Activated CD4-positive, alpha-beta T cell treated with anti-CD3 and anti-CD28 coated beads, Interleukin-2, amount 10 ng/mL, durations not matched to agents 7 days and 5 days (primary cell): ENCODE measurements around the gene ZNF454. TPM values are rescaled to one million over a fixed set of nuclear protein-coding genes. Genes with fewer than 3 reads are reported as not detected.

Source experiments
- CTCF ChIA-PET: fragments of 350-600 bp; sonication (Branson Sonifier 250); formaldehyde crosslinking; loops from one replicate; lab custom pipeline; 2021; ENCODE audit warnings: antibody characterized with exemption; lab: Charles Lee
- POLR2A ChIA-PET: fragments of 350-600 bp; sonication (Branson Sonifier 250); formaldehyde crosslinking; loops from one replicate; lab custom pipeline; 2021; ENCODE audit warnings: antibody characterized with exemption; lab: Charles Lee
- DNase-seq: peaks from one replicate; pipeline ENCODE4 v3.0.0-alpha.2; 2020
- H3K27ac Mint-ChIP-seq: one replicate; pipeline ENCODE4 v1.8.0; 2021; ENCODE audit warnings: mild to moderate bottlenecking, moderate library complexity, mixed read lengths
- H3K27me3 Mint-ChIP-seq: one replicate; pipeline ENCODE4 v1.8.0; 2021; ENCODE audit warnings: mixed read lengths
- H3K36me3 Mint-ChIP-seq: one replicate; pipeline ENCODE4 v1.8.0; 2021; ENCODE audit warnings: low read depth, mixed read lengths
- H3K4me1 Mint-ChIP-seq: one replicate; pipeline ENCODE4 v1.8.0; 2021; ENCODE audit warnings: mixed read lengths
- H3K4me3 Mint-ChIP-seq: one replicate; pipeline ENCODE4 v1.8.0; 2021; ENCODE audit warnings: mild to moderate bottlenecking, moderate library complexity, mixed read lengths
- H3K9me3 Mint-ChIP-seq: one replicate; pipeline ENCODE4 v1.8.0; 2021; ENCODE audit warnings: mixed read lengths
- total RNA-seq, 2 experiments: library from RNA; stranded (reverse); gene quantifications; one replicate each; pipeline ENCODE4 v1.2.3, GENCODE V29; 2021

Gene ZNF454
- not detected for total RNA-seq

DNA sequence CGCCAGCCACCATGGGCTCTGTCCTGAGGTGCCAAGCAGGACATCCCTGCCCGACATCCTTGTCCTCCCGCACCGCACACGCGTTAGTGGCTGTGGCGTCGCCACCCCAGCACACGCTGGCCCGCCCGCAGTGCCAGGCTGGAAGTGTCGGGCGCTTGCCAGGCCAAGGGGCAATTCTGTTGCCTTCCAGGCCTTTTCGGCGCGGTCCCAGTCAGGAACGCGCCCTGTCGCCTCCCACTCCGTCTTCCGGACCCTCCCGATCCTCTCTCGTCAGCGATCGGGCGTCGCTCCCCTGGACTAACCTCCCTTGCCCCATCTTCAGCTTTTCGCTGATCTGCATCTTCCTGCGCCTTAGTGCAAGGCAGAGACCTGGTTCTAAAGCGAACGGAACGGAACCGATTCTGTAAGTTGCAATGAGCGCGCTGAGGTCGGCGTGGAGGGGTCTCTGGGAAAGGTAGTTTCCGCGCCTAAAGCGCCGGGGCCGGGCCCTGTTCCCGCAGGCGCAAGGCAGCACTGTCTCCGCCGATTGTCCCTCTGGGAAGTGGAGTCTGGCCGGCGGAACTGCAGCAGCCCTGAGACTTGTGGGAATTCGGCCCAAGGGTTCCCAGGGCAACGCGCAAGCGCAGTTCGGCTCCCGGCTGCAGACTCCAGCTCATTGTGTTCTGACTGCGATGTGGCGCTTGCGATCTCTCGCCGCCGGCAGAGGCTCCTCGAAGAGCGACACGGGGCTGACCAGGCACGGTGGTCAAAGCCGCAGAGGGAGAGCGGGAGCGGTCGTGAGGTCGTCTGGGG lies at the start of gene ZNF454:
Gene ZNF454 (plus strand): TSS at position 630 of the 792 bp plus-strand sequence. CDS start 1,594 bp downstream, outside the sequence.
- no peaks in the 10 kb centered on the region for H3K4me1 Mint-ChIP-seq
- no peak within 1 kb of the TSS for H3K27ac Mint-ChIP-seq
- no peak for DNase-seq
- peaks cover 67% of the 10 kb centered on the region for H3K9me3 Mint-ChIP-seq
- H3K36me3 Mint-ChIP-seq, result peaks cover 10% of the 10 kb centered on the region
- POLR2A ChIA-PET, result no interaction called here
- H3K4me3 Mint-ChIP-seq, result no peak within 1 kb of the TSS
- peaks cover 4% of the 10 kb centered on the region for H3K27me3 Mint-ChIP-seq
- CTCF ChIA-PET, result no interaction called here

DNA sequence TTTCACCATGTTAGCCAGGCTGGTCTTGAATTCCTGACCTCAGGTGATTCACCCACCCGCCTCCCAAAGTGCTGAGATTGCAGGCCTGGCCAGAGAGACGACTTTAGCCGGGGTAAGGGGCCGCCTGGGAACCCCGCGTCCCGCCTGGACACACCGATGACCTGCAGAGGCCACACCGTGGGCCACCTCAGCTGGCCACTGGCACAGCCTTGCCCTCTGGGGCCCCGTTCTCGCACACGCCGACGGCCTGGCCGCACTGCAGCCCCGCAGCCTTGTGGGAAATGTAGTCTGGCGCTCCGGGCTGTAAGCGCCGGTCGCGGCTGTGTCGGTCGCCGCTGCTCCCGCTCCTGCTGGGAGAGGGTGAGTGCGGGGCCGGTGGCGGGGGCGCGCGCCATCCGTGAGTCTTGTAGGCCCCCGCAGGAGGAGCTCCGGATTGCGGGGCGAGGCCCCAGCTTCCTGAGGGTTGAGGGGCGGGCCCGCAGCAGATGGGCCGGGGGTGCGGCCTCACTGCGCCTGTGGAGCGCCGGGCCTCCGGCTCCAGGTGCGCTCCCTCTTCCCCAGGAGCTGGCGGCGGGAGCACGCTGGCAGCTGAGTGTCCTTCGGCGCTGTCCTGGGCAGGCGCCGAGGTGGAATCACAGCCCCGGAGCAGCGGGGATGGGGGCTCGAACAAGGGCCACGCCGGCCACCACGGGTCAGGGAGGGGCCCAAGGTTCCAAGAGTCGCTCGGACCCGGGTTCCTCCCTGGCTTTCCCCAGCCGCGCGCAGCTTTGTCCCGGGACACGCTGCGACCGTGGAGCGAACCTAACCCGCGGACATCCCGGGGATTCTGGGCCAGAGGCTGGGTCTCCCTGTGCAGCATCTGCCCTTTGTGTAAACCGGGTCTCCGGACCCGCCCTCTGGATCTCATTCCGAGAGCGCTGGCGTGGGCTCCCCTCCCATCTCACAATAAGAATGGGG lies 45.1 kb upstream of the ZNF454 start, which contains the start of gene ZFP2:
Gene ZFP2 (plus strand): TSS at position 299 of the 957 bp plus-strand sequence. CDS start 35,401 bp downstream, outside the sequence.
- H3K9me3 Mint-ChIP-seq, result peaks cover 48% of the 10 kb centered on the region
- peak; percentile 14 for DNase-seq
- no peak within 1 kb of the TSS for H3K27ac Mint-ChIP-seq
- peaks cover 3% of the 10 kb centered on the region for H3K4me1 Mint-ChIP-seq
- H3K36me3 Mint-ChIP-seq, result peaks cover 13% of the 10 kb centered on the region
- H3K27me3 Mint-ChIP-seq, result no peaks in the 10 kb centered on the region
- ChIA-PET CTCF (interaction anchor here (1.0 kb wide), 2 partner anchors 11 to 21 kb away, joined by 4 read pairs; no protein-coding TSS in a partner anchor), POLR2A (no interaction called here)
- peak within 1 kb of the TSS; percentile 61 for H3K4me3 Mint-ChIP-seq

DNA sequence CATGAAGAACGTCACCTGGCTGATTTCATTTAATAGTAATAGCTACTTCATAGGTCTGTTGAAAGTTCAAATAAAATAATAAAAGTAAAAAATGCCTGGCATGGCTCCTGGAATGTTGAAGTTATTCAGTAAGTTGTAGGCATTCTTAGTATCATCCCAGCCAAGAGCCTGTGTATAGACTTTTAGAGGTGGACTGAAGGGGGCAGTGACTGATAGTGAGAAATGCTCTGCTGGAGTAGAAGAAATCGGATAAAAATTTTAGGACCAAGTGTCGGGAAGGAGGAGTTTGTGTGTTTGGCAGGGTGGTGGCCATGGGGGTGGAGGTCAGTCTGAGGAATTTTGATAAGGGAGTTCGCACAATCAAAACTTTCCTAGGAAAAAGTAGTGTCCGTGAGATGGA lies 41.7 kb upstream of the ZNF454 start:
- POLR2A ChIA-PET, result no interaction called here
- Mint-ChIP-seq H3K4me3 (no peak overlapping the region), H3K36me3 (peaks cover 6% of the 10 kb centered on the region), H3K27ac (no peak overlapping the region), H3K27me3 (no peaks in the 10 kb centered on the region), H3K4me1 (peaks cover 3% of the 10 kb centered on the region), H3K9me3 (peaks cover 44% of the 10 kb centered on the region)
- CTCF ChIA-PET, result no interaction called here
- DNase-seq, result no peak

DNA sequence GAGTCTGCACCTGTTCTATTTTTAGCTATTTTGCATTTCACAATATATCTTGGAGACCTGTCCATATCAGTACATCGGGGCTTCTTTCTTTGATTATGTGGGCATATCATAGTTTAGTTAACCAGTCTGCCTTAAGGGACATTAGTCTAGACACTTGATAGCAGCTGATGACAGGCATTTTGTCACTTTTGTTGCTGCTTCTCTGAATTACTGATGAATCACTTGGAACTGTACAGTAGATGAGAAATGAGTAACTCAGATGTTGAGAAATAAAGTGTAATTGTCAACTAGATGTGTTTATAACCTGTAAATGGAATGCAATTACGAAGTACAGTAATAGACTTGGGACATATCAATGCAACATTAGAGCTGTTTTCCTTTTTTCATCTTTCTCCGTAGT lies 38.1 kb upstream of the ZNF454 start:
- Mint-ChIP-seq H3K9me3 (peaks cover 37% of the 10 kb centered on the region), H3K4me1 (no peaks in the 10 kb centered on the region), H3K27me3 (no peaks in the 10 kb centered on the region), H3K4me3 (no peak overlapping the region), H3K36me3 (peaks cover 2% of the 10 kb centered on the region), H3K27ac (no peak overlapping the region)
- no peak for DNase-seq
- POLR2A ChIA-PET, result no interaction called here
- CTCF ChIA-PET, result no interaction called here

DNA sequence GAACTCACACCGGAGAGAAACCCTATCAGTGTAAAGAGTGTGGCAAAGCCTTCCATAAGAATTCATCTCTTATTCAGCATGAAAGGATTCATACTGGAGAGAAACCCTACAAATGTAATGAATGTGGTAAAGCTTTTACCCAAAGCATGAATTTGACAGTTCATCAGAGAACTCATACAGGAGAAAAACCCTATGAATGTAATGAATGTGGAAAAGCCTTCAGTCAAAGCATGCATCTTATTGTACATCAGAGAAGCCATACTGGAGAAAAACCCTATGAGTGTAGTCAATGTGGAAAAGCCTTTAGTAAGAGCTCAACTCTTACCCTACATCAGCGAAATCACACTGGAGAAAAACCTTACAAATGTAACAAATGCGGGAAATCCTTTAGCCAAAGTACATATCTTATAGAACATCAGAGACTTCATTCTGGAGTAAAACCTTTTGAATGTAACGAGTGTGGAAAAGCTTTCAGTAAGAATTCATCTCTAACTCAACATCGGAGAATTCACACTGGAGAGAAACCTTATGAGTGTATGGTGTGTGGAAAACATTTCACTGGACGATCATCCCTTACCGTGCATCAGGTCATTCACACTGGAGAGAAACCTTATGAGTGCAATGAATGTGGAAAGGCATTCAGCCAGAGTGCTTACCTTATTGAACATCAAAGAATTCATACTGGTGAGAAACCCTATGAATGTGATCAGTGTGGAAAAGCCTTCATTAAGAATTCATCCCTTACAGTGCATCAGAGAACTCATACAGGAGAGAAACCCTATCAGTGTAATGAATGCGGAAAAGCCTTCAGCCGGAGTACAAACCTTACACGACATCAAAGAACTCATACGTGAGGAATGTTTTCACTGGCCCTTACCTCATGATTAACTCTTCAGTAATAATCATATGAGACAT lies 8.9 kb upstream of the ZNF454 start:
- ChIA-PET CTCF (no interaction called here), POLR2A (no interaction called here)
- Mint-ChIP-seq H3K4me3 (no peak overlapping the region), H3K27me3 (no peaks in the 10 kb centered on the region), H3K27ac (no peak overlapping the region), H3K4me1 (no peaks in the 10 kb centered on the region), H3K36me3 (peaks cover 17% of the 10 kb centered on the region), H3K9me3 (peaks cover 78% of the 10 kb centered on the region)
- no peak for DNase-seq

DNA sequence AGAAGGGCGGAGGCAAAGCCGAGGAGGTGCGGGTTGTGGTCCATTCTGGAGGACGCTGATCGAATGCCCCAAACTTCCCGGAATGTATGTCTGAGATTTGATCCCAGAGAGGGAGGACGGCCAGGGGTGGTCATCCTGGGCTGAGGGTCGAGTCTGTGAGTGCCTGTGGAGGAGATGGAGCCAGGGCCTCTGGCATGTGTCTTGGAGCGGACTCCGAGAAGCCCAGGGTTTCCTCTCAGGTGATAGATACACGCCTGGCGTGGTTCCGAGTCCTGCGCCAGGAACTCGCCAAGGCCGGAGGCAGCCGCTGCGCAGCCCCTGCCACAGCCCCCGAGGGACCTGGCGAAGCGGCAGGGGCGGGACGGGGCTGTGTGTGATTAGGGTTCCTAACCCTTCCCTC lies 363 bp downstream of the ZNF454 start:
- no peak for DNase-seq

DNA sequence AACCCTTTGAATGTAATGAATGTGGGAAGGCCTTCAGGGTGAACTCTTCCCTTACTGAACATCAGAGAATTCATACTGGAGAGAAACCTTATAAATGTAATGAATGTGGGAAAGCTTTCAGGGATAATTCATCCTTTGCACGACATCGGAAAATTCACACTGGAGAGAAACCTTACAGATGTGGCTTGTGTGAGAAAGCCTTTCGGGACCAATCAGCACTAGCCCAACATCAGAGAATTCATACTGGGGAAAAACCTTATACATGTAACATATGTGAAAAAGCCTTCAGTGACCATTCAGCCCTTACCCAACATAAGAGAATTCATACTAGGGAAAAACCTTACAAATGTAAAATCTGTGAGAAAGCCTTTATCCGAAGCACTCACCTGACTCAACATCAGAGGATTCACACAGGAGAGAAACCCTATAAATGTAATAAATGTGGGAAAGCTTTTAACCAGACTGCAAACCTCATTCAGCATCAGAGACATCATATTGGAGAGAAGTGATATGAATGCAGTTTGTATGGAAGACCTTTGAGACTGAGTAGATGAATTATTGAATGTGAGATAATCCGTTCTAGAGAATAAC lies 24.6 kb downstream of the ZNF454 start:
- CTCF ChIA-PET, result no interaction called here
- no peaks in the 10 kb centered on the region for H3K27me3 Mint-ChIP-seq

More for the DNA sequence above, 363 bp downstream of the ZNF454 start:
- peaks cover 10% of the 10 kb centered on the region for H3K36me3 Mint-ChIP-seq
- no peak overlapping the region for H3K4me3 Mint-ChIP-seq
- POLR2A ChIA-PET, result no interaction called here
- no peaks in the 10 kb centered on the region for H3K4me1 Mint-ChIP-seq
- peaks cover 4% of the 10 kb centered on the region for H3K27me3 Mint-ChIP-seq
- CTCF ChIA-PET, result no interaction called here
- H3K27ac Mint-ChIP-seq, result no peak overlapping the region
- H3K9me3 Mint-ChIP-seq, result peaks cover 64% of the 10 kb centered on the region

DNA sequence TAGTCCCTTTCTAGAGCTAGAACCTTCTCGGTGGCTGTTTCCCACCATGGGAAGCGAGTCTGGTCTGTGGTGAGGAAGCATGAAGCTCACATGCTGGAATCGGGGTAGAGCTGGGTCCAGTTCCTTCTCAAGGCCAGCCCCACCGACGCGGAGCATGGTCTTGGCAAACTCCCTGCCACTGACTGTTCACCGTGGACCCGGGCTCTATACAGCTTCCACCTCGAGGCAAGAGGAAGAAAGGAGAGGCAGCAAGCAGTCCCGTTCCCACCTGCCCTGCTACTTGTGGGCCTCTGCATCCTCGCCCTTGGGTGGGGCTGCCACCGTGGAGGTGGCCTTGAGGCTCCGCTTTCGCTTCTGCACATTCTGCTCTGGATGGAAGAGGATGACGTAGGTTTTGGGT lies 40.4 kb downstream of the ZNF454 start:
- H3K4me1 Mint-ChIP-seq, result no peaks in the 10 kb centered on the region
- peaks cover 41% of the 10 kb centered on the region for H3K9me3 Mint-ChIP-seq

More for the DNA sequence above, 24.6 kb downstream of the ZNF454 start:
- no peak for DNase-seq
- Mint-ChIP-seq H3K36me3 (peaks cover 2% of the 10 kb centered on the region), H3K27ac (no peak overlapping the region), H3K4me1 (no peaks in the 10 kb centered on the region), H3K9me3 (peaks cover 70% of the 10 kb centered on the region), H3K4me3 (no peak overlapping the region)
- POLR2A ChIA-PET, result no interaction called here

DNA sequence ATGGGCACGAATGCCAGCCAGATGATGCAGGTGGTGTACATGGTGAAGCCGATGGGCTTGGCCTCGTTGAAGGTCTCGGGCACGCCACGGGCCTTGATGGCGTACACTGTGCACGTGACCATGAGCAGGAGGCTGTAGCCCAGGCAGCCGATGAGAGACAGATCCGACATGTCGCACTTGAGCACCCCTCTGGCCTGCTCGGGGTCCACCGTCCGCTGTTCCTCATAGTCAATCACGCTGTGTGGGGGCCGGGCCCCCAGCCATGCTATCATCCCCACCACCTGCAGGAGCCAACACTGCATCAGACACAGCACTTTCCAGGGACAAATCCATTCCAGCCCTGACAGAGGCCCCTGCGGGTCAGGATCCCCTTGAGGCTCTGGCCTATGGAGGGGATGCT lies 41.9 kb downstream of the ZNF454 start:
- Mint-ChIP-seq H3K27ac (no peak overlapping the region), H3K27me3 (no peaks in the 10 kb centered on the region), H3K9me3 (peaks cover 44% of the 10 kb centered on the region), H3K4me3 (no peak overlapping the region), H3K4me1 (no peaks in the 10 kb centered on the region), H3K36me3 (peaks cover 2% of the 10 kb centered on the region)
- ChIA-PET POLR2A (no interaction called here), CTCF (no interaction called here)
- no peak for DNase-seq

More for the DNA sequence above, 40.4 kb downstream of the ZNF454 start:
- no peak overlapping the region for H3K27ac Mint-ChIP-seq
- CTCF ChIA-PET, result interaction anchor here (0.6 kb wide), 1 partner anchor 22 kb away, joined by 4 read pairs; no protein-coding TSS in a partner anchor
- H3K36me3 Mint-ChIP-seq, result peaks cover 2% of the 10 kb centered on the region
- POLR2A ChIA-PET, result no interaction called here
- no peaks in the 10 kb centered on the region for H3K27me3 Mint-ChIP-seq
- DNase-seq, result no peak
- no peak overlapping the region for H3K4me3 Mint-ChIP-seq

DNA sequence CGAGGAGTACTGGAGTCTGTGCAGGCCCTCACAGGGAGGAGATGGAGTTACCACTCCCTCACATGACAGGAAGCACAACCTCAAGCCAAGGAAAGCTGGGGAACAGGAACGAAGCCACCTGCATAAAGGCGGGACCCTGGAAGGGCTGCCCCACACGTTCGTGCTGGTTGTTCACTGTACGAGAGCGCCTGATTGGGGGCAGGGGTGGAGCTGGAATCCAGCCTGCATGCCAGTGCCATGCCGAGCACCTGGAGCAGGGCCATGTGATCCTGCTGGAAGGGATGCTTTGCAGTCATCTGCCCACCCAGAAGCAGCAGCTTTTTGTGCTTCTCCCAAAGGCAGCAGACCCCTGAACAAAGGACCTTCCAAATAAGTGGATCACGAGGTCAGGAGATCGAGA lies 42.7 kb downstream of the ZNF454 start:
- H3K9me3 Mint-ChIP-seq, result peaks cover 41% of the 10 kb centered on the region

DNA sequence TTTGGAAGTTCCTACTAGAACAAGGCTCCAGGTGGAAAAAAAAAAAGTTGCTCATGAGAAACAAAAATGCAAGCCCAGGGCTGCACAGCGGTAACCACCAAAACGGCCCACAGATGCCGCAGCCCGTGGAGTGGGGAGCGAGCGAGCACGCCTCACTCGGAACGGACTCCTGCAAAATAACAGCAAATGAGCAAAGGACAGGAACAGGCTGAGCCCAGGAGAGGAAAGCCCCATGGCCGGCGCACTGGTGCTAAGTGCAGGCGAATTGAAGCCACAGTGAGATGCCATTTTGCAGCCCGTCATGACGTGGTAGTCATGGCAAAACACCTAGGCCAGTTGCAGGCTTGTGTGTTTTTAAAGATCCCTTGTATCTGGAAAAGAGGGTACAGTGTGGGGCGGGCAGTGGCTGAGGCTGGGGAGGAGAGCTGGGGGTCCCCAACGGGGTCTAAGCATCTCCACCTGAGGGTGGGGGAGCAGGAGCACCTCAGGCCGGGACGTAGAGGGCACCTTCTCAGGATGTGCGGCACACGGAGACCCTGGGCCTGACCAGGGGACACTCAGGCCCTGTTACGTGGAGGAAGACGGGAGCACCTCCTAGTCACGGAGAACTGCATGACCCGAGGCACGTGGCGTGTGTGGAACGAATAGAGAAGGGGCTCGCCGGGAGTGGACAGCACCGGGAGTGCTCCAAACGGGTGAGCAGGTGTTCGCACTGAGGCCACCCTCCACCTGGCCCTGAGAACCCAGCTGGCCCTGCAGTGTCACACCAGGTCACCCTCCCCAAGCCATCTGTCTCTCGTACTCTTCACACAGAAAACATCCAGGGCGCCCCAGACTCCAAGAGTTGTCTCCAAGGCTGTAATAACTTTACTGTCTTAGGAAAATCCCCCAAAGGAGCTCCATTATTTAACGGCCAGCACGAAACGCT lies 43.4 kb downstream of the ZNF454 start:
- POLR2A ChIA-PET, result no interaction called here
- CTCF ChIA-PET, result no interaction called here
- Mint-ChIP-seq H3K36me3 (no peaks in the 10 kb centered on the region), H3K4me3 (no peak overlapping the region), H3K27me3 (no peaks in the 10 kb centered on the region), H3K4me1 (no peaks in the 10 kb centered on the region), H3K27ac (no peak overlapping the region), H3K9me3 (peaks cover 37% of the 10 kb centered on the region)
- DNase-seq, result no peak

More for the DNA sequence above, 42.7 kb downstream of the ZNF454 start:
- H3K27me3 Mint-ChIP-seq, result no peaks in the 10 kb centered on the region
- ChIA-PET CTCF (no interaction called here), POLR2A (no interaction called here)
- no peak for DNase-seq
- H3K36me3 Mint-ChIP-seq, result peaks cover under 1% of the 10 kb centered on the region
- H3K4me3 Mint-ChIP-seq, result no peak overlapping the region
- no peaks in the 10 kb centered on the region for H3K4me1 Mint-ChIP-seq
- no peak overlapping the region for H3K27ac Mint-ChIP-seq
